SU-DHL-6 (cell line): ENCODE results near the gene OBSCN.

ENCODE experiments used
- CTCF ChIP-seq: fragments of 200-600 bp; sonication (generic); IDR thresholded peaks from one replicate; pipeline ENCODE4 v1.5.1; 2017; ENCODE audit warnings: antibody characterized with exemption, mild to moderate bottlenecking, low read length, moderate library complexity; ENCODE audit not compliant: insufficient read depth, poor library complexity, severe bottlenecking
- EZH2phosphoT487 ChIP-seq: fragments of 200-600 bp; sonication (generic), shearing (Covaris generic); conservative IDR thresholded peaks from 2 replicates; pipeline ENCODE4 v1.6.1; 2018; ENCODE audit warnings: mild to moderate bottlenecking, antibody characterized with exemption, low read length, moderate library complexity, mixed read lengths

- TF ChIP-seq CTCF (no peak), EZH2phosphoT487 (no peak)
These were observed 162.0 kb downstream of the OBSCN start for GRCh38 chr1:228369608-228370438.
